Loucy (cell line): ENCODE results near the gene MRPL20.
"Not testable (repeated sequence)": the region's sequence is repeated elsewhere in the genome, so short reads cannot be mapped to it uniquely, and the experiment has no call there.

Experiments used
- H2AFZ ChIP-seq: fragments of 200-600 bp; sonication (generic); 2 replicates; pipeline ENCODE4 v1.6.0; 2016; ENCODE audit warnings: antibody characterized with exemption, mild to moderate bottlenecking, low read length, moderate library complexity
- H3F3A ChIP-seq: fragments of 200-600 bp; 2 replicates; pipeline ENCODE4 v1.6.0; 2016; ENCODE audit warnings: antibody characterized with exemption, low read depth, mild to moderate bottlenecking
- H3K27me3 ChIP-seq: fragments of 200-600 bp; sonication (generic); 2 replicates; pipeline ENCODE4 v1.6.1; 2014; ENCODE audit warnings: low read length, mild to moderate bottlenecking; ENCODE audit not compliant: insufficient read depth, poor library complexity, severe bottlenecking
- H3K36me3 ChIP-seq: fragments of 200-600 bp; sonication (generic); 2 replicates; pipeline ENCODE4 v1.6.1; 2016; ENCODE audit warnings: low read length; ENCODE audit not compliant: insufficient read depth
- H3K4me1 ChIP-seq: fragments of 200-600 bp; sonication (generic); 2 replicates; pipeline ENCODE4 v1.5.1; 2014; ENCODE audit warnings: low read length, mild to moderate bottlenecking; ENCODE audit not compliant: insufficient read depth, poor library complexity, severe bottlenecking
- H3K4me2 ChIP-seq: fragments of 200-600 bp; sonication (generic); 2 replicates; pipeline ENCODE4 v1.6.0; 2014; ENCODE audit warnings: antibody characterized with exemption, low read length, low read depth, mild to moderate bottlenecking; ENCODE audit not compliant: poor library complexity, severe bottlenecking
- H3K4me3 ChIP-seq: fragments of 200-600 bp; sonication (generic); 2 replicates; pipeline ENCODE4 v1.5.1; 2014; ENCODE audit warnings: low read length, mild to moderate bottlenecking, mixed read lengths; ENCODE audit not compliant: poor library complexity, severe bottlenecking
- H3K79me2 ChIP-seq: fragments of 200-600 bp; sonication (generic); 2 replicates; pipeline ENCODE4 v1.6.1; 2014; ENCODE audit warnings: low read length; ENCODE audit not compliant: insufficient read depth
- H3K9ac ChIP-seq: fragments of 200-600 bp; sonication (generic); 2 replicates; pipeline ENCODE4 v1.6.0; 2014; ENCODE audit warnings: mild to moderate bottlenecking, low read depth, low read length, moderate library complexity; ENCODE audit not compliant: poor library complexity, severe bottlenecking
- H3K9me2 ChIP-seq: fragments of 200-600 bp; sonication (generic); replicated peaks from 2 replicates; pipeline ENCODE4 v1.6.1; 2016; ENCODE audit warnings: low read depth, low read length, mixed read lengths
- H3K9me3 ChIP-seq: fragments of 200-600 bp; sonication (generic); 2 replicates; pipeline ENCODE4 v1.6.1; 2014; ENCODE audit warnings: mild to moderate bottlenecking, antibody characterized with exemption, low read length, low read depth; ENCODE audit not compliant: insufficient read depth
- H4K20me1 ChIP-seq: fragments of 200-600 bp; sonication (generic); 2 replicates; pipeline ENCODE4 v1.6.0; 2014; ENCODE audit warnings: antibody characterized with exemption, low read length, mild to moderate bottlenecking; ENCODE audit not compliant: insufficient read depth, poor library complexity, severe bottlenecking
- EZH2phosphoT487 ChIP-seq: fragments of 200-600 bp; IDR thresholded peaks from 2 replicates; pipeline ENCODE4 v1.6.1; 2018; ENCODE audit warnings: antibody characterized with exemption, mild to moderate bottlenecking, moderate library complexity, borderline replicate concordance
- TF ChIP-seq, protein P1 (sequence below): fragments of 200-600 bp; sonication (generic); conservative IDR thresholded peaks from 2 replicates; pipeline ENCODE4 v1.5.1; 2014; ENCODE audit warnings: mild to moderate bottlenecking, antibody characterized with exemption, low read length

Gene MRPL20

DNA sequence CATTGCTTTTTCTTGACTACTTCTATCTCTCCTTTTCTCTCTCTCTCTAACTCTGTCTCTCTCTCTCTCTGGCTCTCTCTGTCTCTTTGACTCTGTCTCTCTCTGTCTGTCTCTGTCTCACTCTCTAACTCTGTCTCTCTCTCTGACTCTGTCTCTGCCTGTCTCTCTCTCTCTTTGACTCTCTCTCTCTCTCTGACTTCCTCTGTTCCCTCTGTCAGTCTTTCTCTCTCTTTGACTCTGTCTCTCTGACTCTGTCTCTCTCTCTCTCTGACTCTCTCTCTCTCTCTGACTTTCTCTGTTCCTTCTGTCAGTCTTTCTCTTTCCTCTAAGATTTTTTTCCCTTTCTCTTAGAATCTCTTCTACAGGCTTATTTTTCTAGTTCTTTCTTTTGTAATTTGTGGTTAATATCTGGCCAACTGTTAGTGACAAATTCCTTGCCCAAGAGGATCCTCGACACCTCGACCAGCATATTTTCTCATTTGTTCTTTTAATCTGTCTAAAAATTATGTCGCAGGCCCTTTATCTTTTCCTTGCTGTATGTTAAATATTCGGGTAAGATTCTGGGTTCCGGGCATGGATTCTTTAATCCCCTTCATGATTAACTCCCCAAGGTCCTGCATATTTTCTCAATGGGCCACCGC is 42.1 kb upstream of the MRPL20 start, which contains the start of gene ATAD3C:
Gene ATAD3C (plus strand): TSS at position 591 of the 641 bp plus-strand sequence. CDS start 995 bp downstream, outside the sequence.
- no peaks in the 10 kb centered on the region for H3K27me3 ChIP-seq
- H3K79me2 ChIP-seq: no peaks in the 10 kb centered on the region
- H3K4me1 ChIP-seq: no peaks in the 10 kb centered on the region
- no peak within 1 kb of the TSS for H3K4me3 ChIP-seq
- no peaks in the 10 kb centered on the region for H4K20me1 ChIP-seq
- H3K4me2 ChIP-seq: no peak within 1 kb of the TSS
- no peak within 1 kb of the TSS for H3K9ac ChIP-seq
- H3F3A ChIP-seq: no peaks in the 10 kb centered on the region
- no peak for TF ChIP-seq EZH2phosphoT487
- H3K9me3 ChIP-seq: no peaks in the 10 kb centered on the region
- no peaks in the 10 kb centered on the region for H3K9me2 ChIP-seq
- H2AFZ ChIP-seq: no peak within 1 kb of the TSS
- H3K36me3 ChIP-seq: no peaks in the 10 kb centered on the region

DNA sequence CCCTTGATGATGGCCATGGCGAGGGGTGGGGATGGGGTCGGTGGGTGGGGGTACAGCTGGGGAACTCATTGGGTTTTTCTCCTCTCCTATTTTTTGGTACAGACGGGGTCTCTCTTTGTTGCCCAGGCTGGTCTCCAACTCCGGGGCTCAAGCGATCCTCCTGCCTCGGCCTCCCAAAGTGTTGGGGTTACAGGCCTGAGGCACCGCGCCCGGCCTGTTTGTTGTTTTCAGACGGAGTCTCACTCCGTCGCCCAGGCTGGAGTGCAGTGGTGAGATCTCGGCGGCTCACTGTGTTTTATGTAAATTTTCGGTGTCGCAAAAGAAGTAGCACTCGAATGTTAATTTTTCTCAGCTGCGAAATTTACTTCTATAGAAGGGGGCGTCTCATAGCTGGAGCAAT is 39.5 kb upstream of the MRPL20 start:
- H3K4me3 ChIP-seq, H3K79me2 ChIP-seq, H3K9me2 ChIP-seq, H3K27me3 ChIP-seq, H3K4me1 ChIP-seq, H3F3A ChIP-seq, H2AFZ ChIP-seq, H3K9me3 ChIP-seq, H3K9ac ChIP-seq, H3K36me3 ChIP-seq, H4K20me1 ChIP-seq, H3K4me2 ChIP-seq: not testable (repeated sequence)

DNA sequence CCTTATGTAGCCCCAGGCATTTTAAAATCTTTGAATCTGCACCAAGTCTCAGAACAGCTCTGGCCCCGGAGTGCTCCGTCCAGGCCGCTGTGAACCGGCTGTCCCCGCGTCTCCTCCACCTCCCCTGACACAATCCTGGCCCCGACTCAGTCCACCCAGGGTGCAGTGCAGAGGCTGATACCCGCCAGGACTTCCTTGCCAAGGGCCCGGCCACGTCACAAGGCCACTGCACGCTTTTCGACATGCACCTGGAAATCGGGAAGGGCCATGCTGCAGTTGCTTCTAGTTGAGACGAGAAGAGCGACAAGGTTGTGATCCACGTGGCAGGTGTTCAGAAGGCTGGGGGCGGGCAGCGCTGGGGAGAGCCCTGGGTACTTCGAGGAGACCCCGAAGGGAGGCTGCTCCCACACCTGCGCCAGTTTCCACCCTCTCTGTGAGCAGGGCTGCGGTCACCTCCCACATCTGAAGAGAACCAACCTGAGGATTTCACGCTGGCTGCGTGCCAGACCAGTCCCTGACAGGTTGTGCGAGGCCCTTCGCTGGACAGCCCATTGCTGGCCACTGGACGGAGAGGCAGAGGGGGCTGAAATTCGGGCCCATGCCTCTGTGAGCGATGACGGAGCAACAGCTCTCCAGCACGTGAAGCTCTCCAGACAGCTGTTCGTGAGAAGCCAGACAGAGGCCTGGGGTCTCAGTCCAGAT is 35.1 kb upstream of the MRPL20 start:
- Histone ChIP-seq H3K9ac (no peak overlapping the region), H3K79me2 (no peaks in the 10 kb centered on the region), H3K4me2 (no peak overlapping the region), H3K27me3 (no peaks in the 10 kb centered on the region), H3F3A (no peaks in the 10 kb centered on the region), H3K4me1 (peaks cover 21% of the 10 kb centered on the region), H3K36me3 (no peaks in the 10 kb centered on the region), H4K20me1 (no peaks in the 10 kb centered on the region), H3K9me3 (no peaks in the 10 kb centered on the region), H2AFZ (no peak overlapping the region), H3K9me2 (no peaks in the 10 kb centered on the region), H3K4me3 (no peak overlapping the region)
- TF ChIP-seq, protein P1, sequence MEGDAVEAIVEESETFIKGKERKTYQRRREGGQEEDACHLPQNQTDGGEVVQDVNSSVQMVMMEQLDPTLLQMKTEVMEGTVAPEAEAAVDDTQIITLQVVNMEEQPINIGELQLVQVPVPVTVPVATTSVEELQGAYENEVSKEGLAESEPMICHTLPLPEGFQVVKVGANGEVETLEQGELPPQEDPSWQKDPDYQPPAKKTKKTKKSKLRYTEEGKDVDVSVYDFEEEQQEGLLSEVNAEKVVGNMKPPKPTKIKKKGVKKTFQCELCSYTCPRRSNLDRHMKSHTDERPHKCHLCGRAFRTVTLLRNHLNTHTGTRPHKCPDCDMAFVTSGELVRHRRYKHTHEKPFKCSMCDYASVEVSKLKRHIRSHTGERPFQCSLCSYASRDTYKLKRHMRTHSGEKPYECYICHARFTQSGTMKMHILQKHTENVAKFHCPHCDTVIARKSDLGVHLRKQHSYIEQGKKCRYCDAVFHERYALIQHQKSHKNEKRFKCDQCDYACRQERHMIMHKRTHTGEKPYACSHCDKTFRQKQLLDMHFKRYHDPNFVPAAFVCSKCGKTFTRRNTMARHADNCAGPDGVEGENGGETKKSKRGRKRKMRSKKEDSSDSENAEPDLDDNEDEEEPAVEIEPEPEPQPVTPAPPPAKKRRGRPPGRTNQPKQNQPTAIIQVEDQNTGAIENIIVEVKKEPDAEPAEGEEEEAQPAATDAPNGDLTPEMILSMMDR: no peak
- TF ChIP-seq EZH2phosphoT487: no peak

DNA sequence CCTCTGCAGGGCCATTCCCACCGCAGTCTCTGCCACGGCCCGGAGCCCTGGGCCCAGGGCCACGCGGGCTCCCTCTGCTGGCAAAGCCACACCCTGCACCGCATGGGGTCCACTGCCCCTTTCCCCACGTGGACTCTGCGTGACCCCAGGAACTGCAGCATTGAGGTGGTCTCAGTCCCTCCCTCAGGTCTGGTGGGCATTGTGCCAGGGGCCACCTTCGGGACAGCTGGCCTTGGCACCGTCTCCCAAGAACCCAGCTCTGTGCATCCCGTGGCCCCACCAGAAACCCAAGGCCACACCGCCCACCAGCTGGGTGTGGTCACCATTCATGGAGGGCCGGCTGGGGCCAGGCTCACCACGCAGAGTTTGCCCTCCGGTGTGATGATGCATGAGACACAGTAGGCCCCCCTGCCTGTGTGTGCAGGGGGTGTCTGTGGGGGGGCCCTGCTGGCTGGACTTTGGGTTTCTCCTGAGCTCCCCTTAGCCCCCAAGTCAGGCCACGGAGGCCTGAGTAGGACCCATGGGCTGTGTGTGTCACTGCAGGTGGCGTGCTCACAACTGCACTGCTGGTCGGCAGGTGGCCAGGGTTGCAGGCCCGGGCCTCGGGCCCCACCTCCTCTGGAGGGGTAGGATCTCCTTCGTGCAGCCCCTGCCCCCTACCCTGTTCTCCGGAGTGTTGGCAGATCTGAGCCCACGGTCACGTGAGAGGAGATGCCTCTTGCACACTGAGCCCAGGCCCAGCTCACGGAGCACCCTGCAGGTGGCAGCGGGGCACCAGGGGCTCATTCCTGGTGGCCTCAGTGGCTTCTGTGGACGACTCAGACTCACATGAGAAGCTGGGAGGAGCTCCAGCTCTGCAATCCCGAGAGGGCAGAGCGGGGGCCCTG is 34.2 kb upstream of the MRPL20 start:
- no peaks in the 10 kb centered on the region for H3K9me3 ChIP-seq
- H3K4me2 ChIP-seq: no peak overlapping the region
- no peaks in the 10 kb centered on the region for H3K9me2 ChIP-seq
- H3K9ac ChIP-seq: no peak overlapping the region
- no peaks in the 10 kb centered on the region for H3K79me2 ChIP-seq
- no peaks in the 10 kb centered on the region for H4K20me1 ChIP-seq
- no peaks in the 10 kb centered on the region for H3K27me3 ChIP-seq
- TF ChIP-seq, protein P1: peak; percentile 83
- no peak for TF ChIP-seq EZH2phosphoT487
- no peaks in the 10 kb centered on the region for H3F3A ChIP-seq
- no peak overlapping the region for H3K4me3 ChIP-seq
- no peaks in the 10 kb centered on the region for H3K36me3 ChIP-seq
- H2AFZ ChIP-seq: no peak overlapping the region
- peaks cover 25% of the 10 kb centered on the region for H3K4me1 ChIP-seq
